Measurements from ENCODE around the gene THEM5. TPM values are rescaled to one million over a fixed set of nuclear protein-coding genes. Genes with fewer than 3 reads are reported as not detected.

THEM5 gene
- total and polyA plus RNA-seq, 7 experiments from 2014 or later = not detected

DNA sequence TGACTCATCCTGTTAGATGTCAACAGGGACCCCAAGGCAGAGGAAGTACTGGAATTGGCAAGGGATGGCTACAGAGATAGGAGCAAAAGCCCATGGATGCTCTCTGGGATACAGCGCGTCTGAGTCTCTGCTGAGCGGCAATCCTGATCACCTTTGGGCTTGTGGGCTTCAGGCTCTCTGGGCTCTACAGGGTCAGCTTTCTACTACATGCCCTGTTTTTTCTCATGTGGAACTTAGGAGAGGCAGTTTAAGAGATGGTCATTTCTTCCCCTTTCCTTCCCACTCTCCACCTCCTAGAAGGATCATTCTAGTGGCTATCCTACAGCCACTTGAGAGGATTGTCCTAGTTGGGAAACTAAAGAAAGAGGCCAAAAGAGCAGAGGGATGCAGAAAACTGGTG, 49.6 kb downstream of the THEM5 start:
- Histone ChIP-seq H3K9me3 (ENCODE audit: control insufficient read depth in 2 of 3, low read length in 3 of 3) (no peaks in the 10 kb centered on the region), H3K27ac (ENCODE audit: low read depth, low read length) (no peak overlapping the region), H3K4me1 (ENCODE audit: control insufficient read depth in 2 of 2, insufficient read depth in 2 of 2, low read length in 2 of 2) (no peaks in the 10 kb centered on the region), H3K36me3 (ENCODE audit: control insufficient read depth in 2 of 3, insufficient read depth in 3 of 3, low read length in 3 of 3) (no peaks in the 10 kb centered on the region), H3K4me3 (ENCODE audit: low read length) (no peak overlapping the region), H3K27me3 (ENCODE audit: control insufficient read depth in 2 of 2, insufficient read depth in 2 of 2, low read length in 2 of 2) (no peaks in the 10 kb centered on the region)
- peaks cover 0 to 23% (median 6%) of the 10 kb centered on the region in 5 donors for H3K27me3 Mint-ChIP-seq
- H3K9me3 Mint-ChIP-seq = peaks cover 0 to 2% (median 0%) of the 10 kb centered on the region in 11 donors
- DNase-seq = no peak
- ChIA-PET CTCF (interaction anchor here (0.6 kb wide), 1 partner anchor 14 kb away, joined by 3 read pairs; no protein-coding TSS in a partner anchor), POLR2A (no interaction called here)
- H3K36me3 Mint-ChIP-seq = peaks cover 0 to 6% (median 0%) of the 10 kb centered on the region in 5 donors
- no peak overlapping the region for H3K4me3 Mint-ChIP-seq
- no peak overlapping the region for H3K27ac Mint-ChIP-seq
- intact Hi-C loops (cut with micrococcal nuclease) = no loop called here
- ATAC-seq = no peak
- H3K4me1 Mint-ChIP-seq = peaks cover 0 to 11% (median 10%) of the 10 kb centered on the region in 7 donors

GRCh38 chr1:151803164-151803563, 50.3 kb downstream of the THEM5 start:
- H3K4me3 Mint-ChIP-seq = no peak overlapping the region
- no peak overlapping the region for H3K4me3 ChIP-seq (ENCODE audit: low read length)
- peaks cover 0 to 10% (median 0%) of the 10 kb centered on the region in 5 donors for H3K36me3 Mint-ChIP-seq
- no peaks in the 10 kb centered on the region for H3K9me3 ChIP-seq (ENCODE audit: control insufficient read depth in 2 of 3, low read length in 3 of 3)
- ChIA-PET CTCF (interaction anchor here (0.6 to 0.8 kb wide), 2 partner anchors 14 to 210 kb away, joined by 3 to 4 read pairs; no protein-coding TSS in a partner anchor), POLR2A (interaction anchor here (1.0 kb wide), 1 partner anchor 17 kb away, joined by 4 read pairs; no protein-coding TSS in a partner anchor)
- DNase-seq (no peak), ATAC-seq (no peak)
- H3K27me3 ChIP-seq (ENCODE audit: control insufficient read depth in 2 of 2, insufficient read depth in 2 of 2, low read length in 2 of 2) = no peaks in the 10 kb centered on the region
- peaks cover 0 to 2% (median 0%) of the 10 kb centered on the region in 11 donors for H3K9me3 Mint-ChIP-seq
- intact Hi-C loops (cut with micrococcal nuclease) = no loop called here
- H3K36me3 ChIP-seq (ENCODE audit: control insufficient read depth in 2 of 3, insufficient read depth in 3 of 3, low read length in 3 of 3) = no peaks in the 10 kb centered on the region
- H3K4me1 ChIP-seq (ENCODE audit: control insufficient read depth in 2 of 2, insufficient read depth in 2 of 2, low read length in 2 of 2) = no peaks in the 10 kb centered on the region
- H3K4me1 Mint-ChIP-seq = peaks cover 0 to 11% (median 10%) of the 10 kb centered on the region in 7 donors
- H3K27me3 Mint-ChIP-seq = peaks cover 0 to 26% (median 6%) of the 10 kb centered on the region in 5 donors
- no peak overlapping the region for H3K27ac ChIP-seq (ENCODE audit: low read depth, low read length)
- peak overlapping the region in 1 of 9 donors; percentile 40 for H3K27ac Mint-ChIP-seq

GRCh38 chr1:151802372-151802771, 51.1 kb downstream of the THEM5 start:
- H3K4me3 Mint-ChIP-seq = no peak overlapping the region
- no peak overlapping the region for H3K4me3 ChIP-seq (ENCODE audit: low read length)
- peaks cover 0 to 10% (median 0%) of the 10 kb centered on the region in 5 donors for H3K36me3 Mint-ChIP-seq
- no peaks in the 10 kb centered on the region for H3K4me1 ChIP-seq (ENCODE audit: control insufficient read depth in 2 of 2, insufficient read depth in 2 of 2, low read length in 2 of 2)
- no peaks in the 10 kb centered on the region for H3K36me3 ChIP-seq (ENCODE audit: control insufficient read depth in 2 of 3, insufficient read depth in 3 of 3, low read length in 3 of 3)
- ATAC-seq = no peak
- peaks cover 0 to 26% (median 6%) of the 10 kb centered on the region in 5 donors for H3K27me3 Mint-ChIP-seq
- H3K27ac ChIP-seq (ENCODE audit: low read depth, low read length) = no peak overlapping the region
- H3K9me3 Mint-ChIP-seq = peaks cover 0 to 2% (median 0%) of the 10 kb centered on the region in 11 donors
- ChIA-PET POLR2A (interaction anchor here (1.0 kb wide), 2 partner anchors 18 to 96 kb away, joined by 3 to 4 read pairs; no protein-coding TSS in a partner anchor), CTCF (interaction anchor here (0.8 kb wide), 1 partner anchor 209 kb away, joined by 4 read pairs; no protein-coding TSS in a partner anchor)
- no peak overlapping the region for H3K27ac Mint-ChIP-seq
- H3K27me3 ChIP-seq (ENCODE audit: control insufficient read depth in 2 of 2, insufficient read depth in 2 of 2, low read length in 2 of 2) = no peaks in the 10 kb centered on the region
- no peak for DNase-seq
- intact Hi-C loops (cut with micrococcal nuclease) = no loop called here
- H3K9me3 ChIP-seq (ENCODE audit: control insufficient read depth in 2 of 3, low read length in 3 of 3) = no peaks in the 10 kb centered on the region
- peaks cover 0 to 11% (median 9%) of the 10 kb centered on the region in 7 donors for H3K4me1 Mint-ChIP-seq

DNA sequence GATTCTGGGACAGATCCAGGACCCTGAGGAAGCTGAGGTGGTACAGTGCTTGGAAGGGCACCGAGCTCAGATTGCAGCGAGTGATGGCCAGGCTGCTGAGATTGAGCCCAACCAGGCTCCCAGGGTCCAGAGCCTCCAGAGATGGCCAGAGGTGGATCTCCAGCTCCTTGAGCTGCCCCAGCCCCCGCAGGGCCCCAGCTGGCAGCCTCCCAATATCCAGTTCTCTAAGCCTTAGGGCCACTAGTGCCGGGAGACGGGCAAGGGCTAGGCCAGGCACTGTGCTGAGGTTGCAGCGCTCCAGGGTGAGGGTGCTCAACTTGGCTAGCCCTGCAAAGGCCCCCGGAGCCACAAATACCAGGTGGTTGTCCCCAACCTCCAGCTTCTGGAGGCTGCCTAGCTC, 51.7 kb downstream of the THEM5 start:
- CTCF ChIA-PET = no interaction called here

DNA sequence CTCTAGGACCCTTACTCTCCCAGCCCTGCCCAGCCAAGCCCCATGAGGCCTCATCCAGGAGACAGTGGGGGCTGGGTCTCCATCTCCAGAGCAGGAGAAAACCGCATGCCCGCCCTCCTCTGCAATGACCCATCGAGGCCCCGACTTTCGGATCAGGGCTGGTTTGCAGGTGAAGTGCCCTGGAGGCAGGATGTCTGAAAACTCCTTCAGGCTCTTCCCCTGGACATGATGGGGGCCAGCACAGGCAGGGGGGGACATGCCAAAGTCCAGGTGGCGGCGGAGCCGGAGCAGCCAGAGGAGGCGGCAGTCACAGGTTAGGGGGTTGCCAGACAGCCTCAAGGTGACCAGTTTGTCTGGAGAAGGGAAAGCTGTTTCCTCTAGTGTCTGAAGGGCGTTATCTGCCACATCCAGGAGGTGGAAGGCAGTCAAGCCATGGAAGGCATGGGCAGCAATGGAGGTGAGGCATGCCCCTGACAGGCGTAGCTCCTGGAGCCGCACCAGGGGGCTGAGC, 52.1 kb downstream of the THEM5 start:
- Mint-ChIP-seq H3K9me3 (peaks cover 0 to 2% (median 0%) of the 10 kb centered on the region in 11 donors), H3K27me3 (peaks cover 0 to 22% (median 6%) of the 10 kb centered on the region in 5 donors), H3K36me3 (peaks cover 0 to 14% (median 5%) of the 10 kb centered on the region in 5 donors), H3K4me3 (no peak overlapping the region), H3K27ac (no peak overlapping the region), H3K4me1 (peaks cover 0 to 11% (median 9%) of the 10 kb centered on the region in 7 donors)
- ATAC-seq = no peak
- Histone ChIP-seq H3K27me3 (ENCODE audit: control insufficient read depth in 2 of 2, insufficient read depth in 2 of 2, low read length in 2 of 2) (no peaks in the 10 kb centered on the region), H3K9me3 (ENCODE audit: control insufficient read depth in 2 of 3, low read length in 3 of 3) (no peaks in the 10 kb centered on the region), H3K4me1 (ENCODE audit: control insufficient read depth in 2 of 2, insufficient read depth in 2 of 2, low read length in 2 of 2) (no peaks in the 10 kb centered on the region), H3K36me3 (ENCODE audit: control insufficient read depth in 2 of 3, insufficient read depth in 3 of 3, low read length in 3 of 3) (no peaks in the 10 kb centered on the region), H3K4me3 (ENCODE audit: low read length) (no peak overlapping the region), H3K27ac (ENCODE audit: low read depth, low read length) (no peak overlapping the region)
- CTCF ChIA-PET = no interaction called here
- no peak for DNase-seq
- POLR2A ChIA-PET = no interaction called here
- intact Hi-C loops (cut with micrococcal nuclease) = no loop called here

More for the DNA sequence above, 51.7 kb downstream of the THEM5 start:
- ATAC-seq = no peak
- peaks cover 0 to 11% (median 9%) of the 10 kb centered on the region in 7 donors for H3K4me1 Mint-ChIP-seq
- no peak overlapping the region for H3K27ac Mint-ChIP-seq
- intact Hi-C loops (cut with micrococcal nuclease) = no loop called here
- H3K36me3 ChIP-seq (ENCODE audit: control insufficient read depth in 2 of 3, insufficient read depth in 3 of 3, low read length in 3 of 3) = no peaks in the 10 kb centered on the region
- no peaks in the 10 kb centered on the region for H3K27me3 ChIP-seq (ENCODE audit: control insufficient read depth in 2 of 2, insufficient read depth in 2 of 2, low read length in 2 of 2)
- peaks cover 0 to 10% (median under 1%) of the 10 kb centered on the region in 5 donors for H3K36me3 Mint-ChIP-seq
- no peaks in the 10 kb centered on the region for H3K4me1 ChIP-seq (ENCODE audit: control insufficient read depth in 2 of 2, insufficient read depth in 2 of 2, low read length in 2 of 2)
- H3K4me3 ChIP-seq (ENCODE audit: low read length) = no peak overlapping the region
- H3K4me3 Mint-ChIP-seq = no peak overlapping the region
- DNase-seq = no peak
- peaks cover 0 to 2% (median 0%) of the 10 kb centered on the region in 11 donors for H3K9me3 Mint-ChIP-seq
- no peak overlapping the region for H3K27ac ChIP-seq (ENCODE audit: low read depth, low read length)
- no peaks in the 10 kb centered on the region for H3K9me3 ChIP-seq (ENCODE audit: control insufficient read depth in 2 of 3, low read length in 3 of 3)
- POLR2A ChIA-PET = interaction anchor here (1.0 kb wide), 2 partner anchors 19 to 97 kb away, joined by 3 to 4 read pairs; no protein-coding TSS in a partner anchor
- peaks cover 0 to 26% (median 6%) of the 10 kb centered on the region in 5 donors for H3K27me3 Mint-ChIP-seq

GRCh38 chr1:151800830-151801229, 52.7 kb downstream of the THEM5 start:
- Mint-ChIP-seq H3K9me3 (peaks cover 0 to 2% (median 0%) of the 10 kb centered on the region in 11 donors), H3K27me3 (peaks cover 0 to 21% (median 6%) of the 10 kb centered on the region in 5 donors), H3K4me1 (peaks cover 0 to 11% (median 9%) of the 10 kb centered on the region in 7 donors), H3K27ac (peak overlapping the region in 1 of 9 donors; percentile 43), H3K36me3 (peaks cover 0 to 14% (median 5%) of the 10 kb centered on the region in 5 donors), H3K4me3 (no peak overlapping the region)
- intact Hi-C loops (cut with micrococcal nuclease) = no loop called here
- no peak for ATAC-seq
- no peak for DNase-seq
- H3K4me1 ChIP-seq (ENCODE audit: control insufficient read depth in 2 of 2, insufficient read depth in 2 of 2, low read length in 2 of 2) = no peaks in the 10 kb centered on the region
- CTCF ChIA-PET = no interaction called here
- H3K27me3 ChIP-seq (ENCODE audit: control insufficient read depth in 2 of 2, insufficient read depth in 2 of 2, low read length in 2 of 2) = no peaks in the 10 kb centered on the region
- no peaks in the 10 kb centered on the region for H3K36me3 ChIP-seq (ENCODE audit: control insufficient read depth in 2 of 3, insufficient read depth in 3 of 3, low read length in 3 of 3)
- H3K27ac ChIP-seq (ENCODE audit: low read depth, low read length) = no peak overlapping the region
- POLR2A ChIA-PET = no interaction called here
- H3K9me3 ChIP-seq (ENCODE audit: control insufficient read depth in 2 of 3, low read length in 3 of 3) = no peaks in the 10 kb centered on the region
- H3K4me3 ChIP-seq (ENCODE audit: low read length) = no peak overlapping the region

All from naive thymus-derived CD4-positive, alpha-beta T cell (primary cell).